Suppressor macrophage treated with lipopolysaccharide for 4 hours (primary cell): ENCODE results near the gene AP1S2.

ENCODE experiments used
- DNase-seq: peaks from one replicate; pipeline ENCODE4 v3.0.0-alpha.2; 2020

Gene AP1S2

GRCh38 chrX:15804563-15804962 is 50.0 kb downstream of the AP1S2 start:
- peak; percentile 52 for DNase-seq

- no peak for DNase-seq
Measured at GRCh38 chrX:15797707-15798106, 56.9 kb downstream of the AP1S2 start.

GRCh38 chrX:15790769-15791290 is 63.8 kb downstream of the AP1S2 start:
- peak; percentile 36 for DNase-seq

GRCh38 chrX:15789979-15790768 is 64.4 kb downstream of the AP1S2 start, which contains the start of gene ZRSR2:
Gene ZRSR2, plus strand, starts transcription at chrX:15790484. Its CDS starts 12 bp downstream, at chrX:15790496.
- peak; percentile 80 for DNase-seq

- DNase-seq, result peak; percentile 29
Measured at GRCh38 chrX:15786915-15787314, 67.7 kb downstream of the AP1S2 start.

GRCh38 chrX:15785176-15785750 is 69.3 kb downstream of the AP1S2 start:
- no peak for DNase-seq

GRCh38 chrX:15781961-15782699 is 72.5 kb downstream of the AP1S2 start:
- peak; percentile 77 for DNase-seq
